HG03575 (cell line): ENCODE measurements around the gene AGR3.

Experiments
- ATAC-seq: cut with Tn5 transposase; IDR thresholded peaks from one replicate; pipeline ENCODE4 v1.9.1; 2021; ENCODE audit not compliant: unreplicated experiment, insufficient number of reproducible peaks, low FRiP score; ENCODE audit errors: extremely low read depth

AGR3 gene

DNA sequence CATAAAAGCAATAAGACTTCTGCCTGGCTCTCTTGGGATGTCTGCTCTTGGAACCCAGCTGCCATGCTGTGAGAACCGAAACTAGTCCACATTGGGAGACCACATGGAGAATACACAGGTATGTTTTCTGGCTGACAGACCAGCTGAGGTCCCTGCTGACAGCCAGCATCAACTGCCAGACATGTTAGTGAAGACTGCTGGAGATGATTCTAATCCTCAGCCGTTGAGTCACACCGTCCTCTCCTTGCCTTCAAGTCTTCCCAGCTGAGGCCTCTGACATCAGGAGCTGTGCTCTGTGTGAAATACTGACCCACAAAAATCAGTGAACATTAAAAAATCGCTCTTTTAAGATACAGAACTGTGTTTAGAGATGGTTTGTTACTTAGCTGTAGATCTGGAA, 40.1 kb downstream of the AGR3 start:
- no peak for ATAC-seq

DNA sequence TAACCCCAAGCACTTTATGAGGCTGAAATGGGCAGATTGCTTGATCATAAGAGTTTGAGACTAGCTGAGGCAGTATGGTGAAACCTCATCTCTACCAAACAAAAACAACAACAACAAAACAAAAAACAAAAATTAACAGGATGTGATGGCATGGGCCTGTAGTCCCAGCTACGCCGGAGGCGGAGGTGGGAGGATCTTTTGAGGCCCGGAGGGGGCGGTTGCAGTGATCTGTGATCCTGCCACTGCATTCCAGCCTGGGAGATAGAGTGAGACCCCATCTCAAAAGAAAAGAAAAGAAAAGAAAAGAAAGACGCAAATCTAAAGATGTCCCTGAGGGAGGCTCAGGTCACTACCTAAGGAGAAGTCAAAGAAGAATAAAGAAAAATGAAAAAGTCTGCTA, 41.7 kb downstream of the AGR3 start:
- ATAC-seq = no peak

DNA sequence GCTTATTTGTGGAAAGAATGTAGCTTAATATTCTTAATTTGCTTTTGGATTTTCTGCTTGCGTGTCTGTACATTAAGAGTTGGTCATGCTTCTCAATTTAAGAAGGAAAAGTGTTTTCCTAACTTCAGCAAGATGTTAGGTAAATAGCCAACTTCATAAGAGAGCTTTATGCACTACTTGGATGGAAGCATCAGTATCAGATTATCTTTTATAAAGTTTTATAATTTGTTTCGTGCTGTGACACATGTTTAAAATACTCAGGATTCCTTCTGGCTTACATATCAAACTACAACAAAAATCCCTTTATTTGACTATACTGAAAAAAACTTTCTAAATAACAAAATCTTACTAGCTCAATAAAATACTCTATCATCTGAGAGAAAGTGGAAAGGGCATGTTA, 42.1 kb downstream of the AGR3 start:
- ATAC-seq = no peak

DNA sequence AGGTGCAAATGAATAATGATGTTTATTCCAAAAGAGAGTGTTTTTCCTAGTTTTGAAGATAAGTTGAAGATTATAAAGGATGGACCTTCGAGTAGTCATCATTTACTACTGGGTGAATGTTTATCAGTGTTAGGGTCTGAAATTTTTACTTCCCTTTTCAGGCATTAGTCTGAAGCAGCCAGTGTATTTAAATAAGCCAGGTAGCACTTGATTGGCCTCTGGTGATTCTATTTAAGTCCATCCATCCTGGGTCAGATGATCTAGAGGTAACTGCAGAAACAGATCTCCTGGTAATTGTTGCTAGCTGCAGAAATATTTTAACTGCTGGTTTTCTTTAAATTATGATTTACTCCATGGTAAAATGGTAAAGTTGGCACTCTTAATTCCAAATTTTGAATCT, 42.9 kb downstream of the AGR3 start:
- no peak for ATAC-seq

DNA sequence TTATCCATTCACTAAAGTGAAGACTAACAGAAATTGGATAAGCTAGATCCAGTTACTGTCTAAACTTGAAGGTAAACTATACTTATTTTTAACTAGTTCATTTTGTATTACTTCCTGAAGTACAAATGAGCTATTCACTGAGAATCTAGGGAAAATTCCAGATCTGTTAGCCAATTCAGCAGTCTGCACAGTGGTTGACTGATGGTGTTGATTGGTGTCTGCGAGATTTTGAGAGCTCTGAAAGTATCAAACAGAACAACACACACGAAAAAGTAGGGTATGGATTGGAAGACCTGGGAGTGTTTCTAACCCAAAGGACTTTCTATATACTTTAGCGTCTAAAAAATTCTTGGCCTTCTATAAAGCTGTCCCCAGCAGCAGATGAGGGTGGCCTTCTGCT, 43.4 kb downstream of the AGR3 start:
- ATAC-seq = no peak

DNA sequence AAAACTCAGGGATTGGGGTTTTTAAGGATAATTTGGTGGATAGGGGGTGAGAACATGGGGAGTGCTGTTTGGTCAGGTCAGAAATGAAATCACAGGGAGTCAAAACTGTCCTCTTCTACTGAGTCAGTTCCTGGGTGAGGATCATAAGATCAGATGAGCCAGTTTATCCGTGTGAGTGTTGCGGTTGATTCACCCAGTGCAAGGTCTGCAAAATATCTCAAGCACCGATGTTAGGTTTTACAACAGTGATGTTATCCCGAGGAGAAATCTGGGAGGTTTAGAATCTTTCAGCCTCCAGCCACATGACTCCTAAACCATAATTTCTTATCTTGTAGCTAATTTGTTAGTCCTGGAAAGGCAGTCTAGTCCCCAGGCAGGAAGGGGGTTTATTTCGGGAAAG, 45.3 kb downstream of the AGR3 start:
- no peak for ATAC-seq

DNA sequence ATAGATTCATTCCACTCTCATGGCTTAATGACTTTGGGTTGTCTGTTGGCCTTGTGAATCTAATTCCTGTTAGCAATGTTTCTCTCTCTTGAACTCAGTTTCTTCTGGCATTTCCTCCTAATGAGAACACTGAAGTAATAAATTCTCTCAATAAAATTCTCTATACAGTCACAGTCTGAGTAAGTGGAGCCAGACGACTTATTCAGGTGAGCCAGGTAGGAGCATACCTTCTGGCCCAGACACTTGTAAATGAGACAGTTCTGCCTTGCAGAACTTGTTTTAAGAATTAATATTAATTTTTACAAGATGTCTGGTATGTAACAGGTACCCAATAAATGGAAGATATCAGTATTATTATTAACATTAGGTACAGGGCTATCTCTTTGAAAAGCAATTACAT, 48.4 kb downstream of the AGR3 start:
- ATAC-seq = no peak

DNA sequence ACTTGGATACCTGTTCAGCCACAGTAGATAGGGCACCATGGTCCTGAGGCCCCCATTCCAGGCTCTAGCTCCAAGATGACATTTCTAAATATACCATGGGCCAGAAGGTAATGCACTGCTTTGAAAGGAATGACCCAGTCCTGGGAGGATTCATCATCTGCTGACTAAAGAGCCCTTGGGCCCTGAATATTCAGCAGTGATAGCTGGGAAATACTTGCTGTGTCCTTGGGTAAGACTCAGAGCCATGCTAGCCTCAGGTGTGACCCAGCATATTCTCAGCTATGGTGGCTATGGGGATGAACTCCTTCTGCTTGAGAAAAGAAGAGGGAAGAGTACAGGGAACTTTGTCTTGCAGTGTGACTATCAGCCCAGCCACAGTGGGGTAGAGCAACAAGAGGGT, 55.7 kb downstream of the AGR3 start:
- no peak for ATAC-seq

DNA sequence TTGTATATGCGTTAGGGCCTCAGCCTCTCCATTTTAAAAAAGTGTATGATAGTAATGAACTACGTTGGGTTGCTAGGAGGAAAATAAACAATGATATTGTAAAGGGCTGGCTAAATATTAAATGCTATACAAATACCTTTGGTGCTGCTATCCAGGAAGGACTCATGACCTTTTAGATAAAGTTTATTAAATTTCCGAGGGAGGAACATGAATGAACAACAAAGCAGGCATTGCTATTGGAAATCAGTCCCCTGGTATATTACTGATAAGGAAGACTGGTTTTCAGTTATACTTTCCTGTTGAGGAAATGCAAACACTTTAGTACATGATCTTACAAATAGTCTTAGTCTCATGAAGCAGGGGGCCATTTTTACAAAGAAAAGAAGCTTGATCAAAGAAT, 59.8 kb downstream of the AGR3 start:
- ATAC-seq = no peak

DNA sequence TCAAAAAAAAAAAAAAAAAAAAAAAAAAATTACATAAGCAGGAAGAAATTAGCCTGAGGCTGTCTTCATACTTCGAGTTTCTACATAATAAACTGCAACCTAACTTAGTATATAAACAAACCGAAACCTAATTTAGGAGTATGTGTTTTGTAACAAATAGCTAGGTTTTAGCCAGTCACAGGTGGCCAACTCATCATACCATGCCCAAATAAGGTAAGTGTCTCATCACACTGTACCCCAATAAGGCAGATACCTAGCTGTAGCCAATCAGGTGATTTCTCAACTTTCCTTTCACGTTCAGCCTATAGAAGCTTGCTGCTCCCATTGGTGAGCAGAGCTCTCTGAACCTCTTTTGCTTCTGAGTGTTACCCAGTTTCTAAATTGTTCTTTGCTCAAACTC, 63.1 kb downstream of the AGR3 start:
- no peak for ATAC-seq

DNA sequence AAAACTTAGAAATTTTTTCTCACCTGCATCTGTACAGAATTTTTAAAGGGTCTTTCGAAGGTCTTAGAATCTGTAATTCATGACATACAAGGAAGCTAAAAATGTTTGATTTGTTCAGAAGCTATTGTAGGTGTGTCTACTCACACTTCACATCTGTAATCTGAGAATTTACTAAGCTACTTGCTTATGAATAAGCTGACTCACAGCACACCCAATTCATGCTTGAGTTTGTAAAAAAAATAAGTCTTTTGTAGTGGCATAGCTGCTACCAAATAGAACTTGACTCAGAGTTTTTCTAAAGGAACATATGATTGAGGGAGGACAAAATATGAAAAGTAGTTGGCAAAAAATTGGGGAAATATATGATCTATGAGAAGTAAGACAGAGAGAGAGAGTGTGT, 64.2 kb downstream of the AGR3 start:
- ATAC-seq = no peak

DNA sequence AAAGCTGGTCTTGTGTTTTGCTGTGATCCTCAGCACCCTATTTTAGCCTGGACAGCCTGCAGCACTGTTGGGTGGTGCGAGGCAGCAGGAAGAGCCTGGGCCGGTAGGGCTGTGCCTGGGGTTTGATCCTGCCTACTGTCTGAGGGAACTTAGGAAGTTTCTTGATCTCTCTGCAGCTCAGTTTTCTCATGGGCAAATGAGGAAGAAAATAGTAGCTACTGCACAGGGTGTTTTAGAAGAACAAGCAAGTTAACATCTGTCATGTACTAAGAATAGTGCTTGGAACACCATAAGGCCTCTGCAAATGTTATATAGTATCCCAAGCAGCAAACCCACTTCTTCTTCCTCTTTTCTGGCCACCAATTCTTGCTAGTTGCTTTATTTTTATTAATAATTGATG, 65.0 kb downstream of the AGR3 start:
- ATAC-seq = no peak

DNA sequence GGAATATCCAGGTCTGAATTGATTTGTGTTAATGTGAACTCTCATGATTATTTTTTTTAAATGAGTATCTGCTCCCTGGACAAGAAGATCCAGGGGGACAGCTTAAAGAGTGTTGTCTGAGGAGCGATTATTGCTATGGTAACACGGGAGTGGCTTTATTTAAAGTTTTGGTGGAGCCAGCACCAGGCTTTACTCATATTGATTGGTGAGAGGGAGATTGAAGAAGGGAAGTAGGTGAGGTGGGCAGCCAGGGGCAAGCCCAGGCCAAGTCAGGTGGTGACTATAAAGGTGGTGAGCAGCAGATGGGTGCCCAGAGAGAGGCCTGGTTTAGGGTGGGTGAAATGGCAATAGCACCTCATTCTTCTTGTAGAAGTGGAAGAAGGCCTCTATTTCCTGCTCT, 66.8 kb downstream of the AGR3 start:
- no peak for ATAC-seq

DNA sequence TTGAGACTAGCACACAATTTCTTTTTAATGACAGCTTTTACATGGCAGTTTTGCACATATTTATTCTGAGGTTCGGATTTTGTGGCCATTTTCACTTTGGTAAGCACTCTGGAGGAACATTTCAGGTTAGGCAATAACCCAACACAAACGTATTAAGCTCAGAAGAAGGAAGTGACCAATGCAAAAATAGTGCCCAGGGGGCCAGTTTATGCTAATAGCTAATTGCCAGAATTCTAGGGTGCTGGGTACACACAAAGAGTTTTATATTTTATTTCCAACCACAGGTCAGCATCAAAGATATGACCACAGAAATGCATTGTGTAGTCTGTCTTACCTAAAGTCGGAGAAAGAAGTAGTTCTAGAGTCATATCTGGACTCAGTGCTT, 68.6 kb downstream of the AGR3 start:
- ATAC-seq = no peak

DNA sequence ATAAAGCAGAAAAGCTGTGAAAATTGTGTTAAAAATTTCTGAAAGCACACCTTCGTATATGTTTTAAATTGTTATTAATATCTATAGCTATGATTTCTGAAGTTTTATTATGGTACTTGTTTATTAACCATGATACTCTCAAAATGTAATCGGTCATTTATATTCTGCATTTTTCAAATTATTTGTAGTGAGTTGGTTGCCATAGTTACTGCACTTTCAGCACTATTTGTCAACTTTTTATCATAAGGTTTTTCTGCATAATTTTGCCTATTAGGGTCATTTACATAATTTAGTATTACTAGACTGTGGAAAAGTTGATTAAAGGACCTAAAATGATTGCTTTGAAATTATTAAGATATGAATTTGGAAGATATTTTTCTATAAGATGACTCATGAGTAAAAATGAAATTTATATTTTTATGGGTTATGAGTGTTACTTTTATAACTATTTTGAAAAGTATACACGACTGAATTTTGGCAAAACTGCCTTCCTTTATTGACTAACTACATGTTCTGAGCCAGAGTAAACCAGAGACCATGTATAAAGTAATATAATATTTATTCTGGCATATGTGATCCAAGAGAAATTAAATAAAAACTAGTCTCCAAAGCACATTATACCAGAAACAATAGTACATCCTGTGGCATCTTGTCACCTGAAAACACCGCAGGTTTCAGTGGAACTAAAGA, 69.1 kb downstream of the AGR3 start:
- no peak for ATAC-seq

DNA sequence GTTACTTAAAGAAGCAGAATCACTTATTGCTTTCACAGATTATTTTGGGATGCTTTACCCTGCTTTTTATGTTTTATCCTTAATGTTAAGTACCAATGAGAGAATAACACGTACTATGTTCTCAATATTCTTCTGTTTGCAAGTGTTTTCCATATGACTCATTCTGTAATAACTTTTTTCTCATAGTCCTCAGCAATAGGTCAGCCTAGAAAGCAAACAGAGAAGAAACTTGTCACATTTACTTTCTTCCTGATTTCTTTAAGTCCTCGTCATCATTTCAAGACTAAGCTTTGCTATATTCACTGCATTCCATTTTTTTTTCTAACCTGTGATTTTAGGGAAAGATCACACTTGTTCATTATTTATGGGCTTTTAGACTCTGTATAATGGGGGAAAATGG, 70.2 kb downstream of the AGR3 start:
- no peak for ATAC-seq

DNA sequence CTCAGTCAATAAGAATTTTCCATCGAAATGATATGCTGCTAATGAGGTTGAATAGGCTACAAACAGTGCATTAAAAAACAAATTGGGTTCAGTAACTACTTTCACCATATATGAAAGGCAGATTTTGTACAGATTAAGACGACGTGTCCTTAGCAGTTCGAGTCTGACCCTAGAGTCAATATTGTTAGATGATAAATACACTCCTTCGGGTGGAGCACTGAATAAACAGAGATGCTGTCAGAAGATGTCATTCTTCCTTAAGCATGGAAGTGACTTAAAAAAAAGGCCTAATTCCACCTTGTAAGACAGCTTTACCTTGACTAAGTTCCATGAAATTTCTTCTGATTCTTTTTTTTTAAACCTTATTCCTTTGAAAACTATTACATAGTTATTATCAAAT, 71.2 kb downstream of the AGR3 start:
- ATAC-seq = no peak

DNA sequence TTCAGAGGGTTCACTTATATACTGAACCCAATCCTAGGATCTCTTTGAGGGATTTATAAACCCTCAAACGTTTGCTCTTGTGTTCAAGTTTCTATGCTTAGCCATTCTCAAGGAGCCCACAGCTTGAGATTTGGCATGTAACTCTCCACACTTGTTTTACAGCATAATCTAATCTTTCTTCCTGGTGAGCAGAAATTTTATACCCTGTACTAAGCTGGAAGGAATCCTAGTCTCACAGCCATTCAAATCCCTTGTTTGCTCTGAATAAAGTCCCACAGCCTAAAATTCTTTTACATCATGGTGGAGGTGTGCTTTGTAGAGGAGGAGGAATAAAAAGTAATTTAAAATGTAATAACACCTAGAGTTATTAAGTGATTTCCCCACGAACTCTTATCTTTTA, 71.7 kb downstream of the AGR3 start:
- no peak for ATAC-seq
